H9 (cell line): ENCODE measurements around the gene PRR23E. TPM values are rescaled to one million over a fixed set of nuclear protein-coding genes. Genes with fewer than 3 reads are reported as not detected.

Experiments used
- DNase-seq: peaks from one replicate; pipeline ENCODE4 v3.0.0-alpha.2; 2017
- H2AFZ ChIP-seq: one replicate; pipeline ENCODE4 v1.6.1; 2013; ENCODE audit warnings: mild to moderate bottlenecking, low read length, control low read depth, moderate library complexity
- H2AK5ac ChIP-seq: 2 replicates; pipeline ENCODE4 v1.6.1; 2013; ENCODE audit warnings: low read length, control low read depth, mixed read lengths; ENCODE audit not compliant: insufficient read length
- H2BK120ac ChIP-seq: one replicate; pipeline ENCODE4 v1.6.1; 2013; ENCODE audit warnings: low read depth, mild to moderate bottlenecking, low read length, control low read depth, inconsistent platforms; ENCODE audit not compliant: poor library complexity, severe bottlenecking
- H2BK12ac ChIP-seq: 2 replicates; pipeline ENCODE4 v1.6.1; 2013; ENCODE audit warnings: low read length, control low read depth, mixed read lengths, low read depth; ENCODE audit not compliant: insufficient read length
- H2BK15ac ChIP-seq: 2 replicates; pipeline ENCODE4 v1.6.1; 2013; ENCODE audit warnings: low read depth, low read length, control low read depth
- H2BK20ac ChIP-seq: one replicate; pipeline ENCODE4 v1.6.1; 2013; ENCODE audit warnings: low read depth, mild to moderate bottlenecking, low read length, control low read depth, inconsistent platforms; ENCODE audit not compliant: poor library complexity, severe bottlenecking
- H2BK5ac ChIP-seq: 2 replicates; pipeline ENCODE4 v1.6.1; 2013; ENCODE audit warnings: low read length, control low read depth, mixed read lengths; ENCODE audit not compliant: insufficient read length
- H3K14ac ChIP-seq: 2 replicates; pipeline ENCODE4 v1.6.1; 2013; ENCODE audit warnings: low read length, control low read depth; ENCODE audit not compliant: insufficient read depth
- H3K18ac ChIP-seq: 2 replicates; pipeline ENCODE4 v1.6.1; 2013; ENCODE audit warnings: low read depth, mild to moderate bottlenecking, mixed read lengths, low read length, control low read depth; ENCODE audit not compliant: insufficient read length
- H3K23ac ChIP-seq: 2 replicates; pipeline ENCODE4 v1.6.1; 2013; ENCODE audit warnings: low read length, control low read depth, mixed read lengths, low read depth; ENCODE audit not compliant: insufficient read length
- H3K23me2 ChIP-seq: 2 replicates; pipeline ENCODE4 v1.6.1; 2013; ENCODE audit warnings: low read depth, mild to moderate bottlenecking, mixed read lengths, low read length, control low read depth; ENCODE audit not compliant: insufficient read length, poor library complexity, severe bottlenecking
- H3K27ac ChIP-seq: 2 replicates; pipeline ENCODE4 v1.5.1; 2013; ENCODE audit warnings: low read length, control low read depth, mixed read lengths, low read depth; ENCODE audit not compliant: insufficient read length
- H3K27me3 ChIP-seq: 2 replicates; pipeline ENCODE4 v1.6.1; 2013; ENCODE audit warnings: low read length, control low read depth, inconsistent platforms; ENCODE audit not compliant: insufficient read depth
- H3K4ac ChIP-seq: 2 replicates; pipeline ENCODE4 v1.6.1; 2013; ENCODE audit warnings: low read depth, mild to moderate bottlenecking, control low read depth, inconsistent platforms, low read length, moderate library complexity
- H3K4me1 ChIP-seq: 2 replicates; pipeline ENCODE4 v1.6.1; 2013; ENCODE audit warnings: low read length, control low read depth, inconsistent platforms; ENCODE audit not compliant: insufficient read depth
- H3K4me2 ChIP-seq: 2 replicates; pipeline ENCODE4 v1.6.1; 2013; ENCODE audit warnings: low read length, control low read depth, mixed read lengths; ENCODE audit not compliant: insufficient read length, insufficient read depth
- H3K56ac ChIP-seq: 2 replicates; pipeline ENCODE4 v1.6.1; 2013; ENCODE audit warnings: low read depth, mild to moderate bottlenecking, mixed read lengths, low read length, control low read depth; ENCODE audit not compliant: insufficient read length
- H3K79me1 ChIP-seq: 2 replicates; pipeline ENCODE4 v1.6.1; 2013; ENCODE audit warnings: low read depth, mild to moderate bottlenecking, moderate library complexity, low read length, control low read depth, inconsistent platforms; ENCODE audit not compliant: insufficient read depth, poor library complexity, severe bottlenecking
- H3K79me2 ChIP-seq: 2 replicates; pipeline ENCODE4 v1.6.1; 2013; ENCODE audit warnings: low read length, control low read depth, inconsistent platforms; ENCODE audit not compliant: insufficient read depth
- H3K9ac ChIP-seq: 2 replicates; pipeline ENCODE4 v1.6.1; 2013; ENCODE audit warnings: low read length, control low read depth, mixed read lengths; ENCODE audit not compliant: insufficient read length; ENCODE audit errors: extremely low read depth
- H3K9me3 ChIP-seq: one replicate; pipeline ENCODE4 v1.6.1; 2013; ENCODE audit warnings: low read depth, low read length, inconsistent platforms; ENCODE audit not compliant: control insufficient read depth
- H3T11ph ChIP-seq: one replicate; pipeline ENCODE4 v1.6.1; 2013; ENCODE audit warnings: mild to moderate bottlenecking, low read length, control low read depth, inconsistent platforms
- H4K20me1 ChIP-seq: one replicate; pipeline ENCODE4 v1.6.1; 2013; ENCODE audit not compliant: control insufficient read depth, insufficient read length, insufficient read depth
- H4K5ac ChIP-seq: 2 replicates; pipeline ENCODE4 v1.6.1; 2013; ENCODE audit warnings: low read depth, mild to moderate bottlenecking, mixed read lengths, low read length, control low read depth; ENCODE audit not compliant: insufficient read length
- H4K8ac ChIP-seq: replicated peaks from 2 replicates; pipeline ENCODE4 v1.6.1; 2013; ENCODE audit warnings: low read length, control low read depth, mixed read lengths, low read depth; ENCODE audit not compliant: insufficient read length
- H4K91ac ChIP-seq: 2 replicates; pipeline ENCODE4 v1.6.1; 2013; ENCODE audit warnings: low read depth, mild to moderate bottlenecking, moderate library complexity, mixed read lengths, low read length, control low read depth; ENCODE audit not compliant: insufficient read length
- H3K27ac Mint-ChIP-seq, 3 experiments: 2 replicates in 2 of 3; 3 replicates in 1 of 3; pipeline ENCODE4 v1.8.0; 2020 to 2021; ENCODE audit warnings: mixed read lengths in 3 of 3, mild to moderate bottlenecking in 1 of 3, moderate library complexity in 1 of 3
- H3K27me3 Mint-ChIP-seq: 2 replicates; pipeline ENCODE4 v1.8.0; 2021; ENCODE audit warnings: low read depth, mild to moderate bottlenecking, moderate library complexity, mixed read lengths
- H3K36me3 Mint-ChIP-seq, 3 experiments: 2 replicates in 2 of 3; 3 replicates in 1 of 3; pipeline ENCODE4 v1.8.0; 2020 to 2021; ENCODE audit warnings: low read depth in 3 of 3, mixed read lengths in 3 of 3; ENCODE audit not compliant: insufficient read depth in 1 of 3
- H3K4me1 Mint-ChIP-seq, 2 experiments: 2 replicates each; pipeline ENCODE4 v1.8.0; 2020; ENCODE audit warnings: mixed read lengths in 2 of 2
- H3K4me3 Mint-ChIP-seq, 2 experiments: 2 replicates in 1 of 2; 3 replicates in 1 of 2; pipeline ENCODE4 v1.8.0; 2020 to 2021; ENCODE audit warnings: mild to moderate bottlenecking in 2 of 2, mixed read lengths in 2 of 2, moderate library complexity in 1 of 2
- H3K9me3 Mint-ChIP-seq, 2 experiments: 2 replicates in 1 of 2; 3 replicates in 1 of 2; pipeline ENCODE4 v1.8.0; 2020; ENCODE audit warnings: mild to moderate bottlenecking in 2 of 2, mixed read lengths in 2 of 2, moderate library complexity in 1 of 2
- WGBS: extraction: QIAGEN DNeasy Blood & Tissue Kit; methylation state at CpG from one replicate; pipeline ENCODE4 v1.1.7; 2013; ENCODE audit warnings: missing lambda C conversion rate, low lambda C conversion rate, mixed read lengths; ENCODE audit not compliant: insufficient read length; ENCODE audit errors: extremely low coverage; 5-methylcytosine and 5-hydroxymethylcytosine counted together
- total RNA-seq: library from RNA; stranded (reverse); gene quantifications from 2 replicates; pipeline ENCODE4 v1.2.1, GENCODE V29; 2021
- TF ChIP-seq, protein P1 (sequence below): fragments of 200-600 bp; sonication (generic); conservative IDR thresholded peaks from 3 replicates; pipeline ENCODE4 v1.8.0; 2021; ENCODE audit warnings: antibody characterized with exemption, mild to moderate bottlenecking

PRR23E gene
- total RNA-seq, 1 experiment from 2014 or later = not detected

DNA sequence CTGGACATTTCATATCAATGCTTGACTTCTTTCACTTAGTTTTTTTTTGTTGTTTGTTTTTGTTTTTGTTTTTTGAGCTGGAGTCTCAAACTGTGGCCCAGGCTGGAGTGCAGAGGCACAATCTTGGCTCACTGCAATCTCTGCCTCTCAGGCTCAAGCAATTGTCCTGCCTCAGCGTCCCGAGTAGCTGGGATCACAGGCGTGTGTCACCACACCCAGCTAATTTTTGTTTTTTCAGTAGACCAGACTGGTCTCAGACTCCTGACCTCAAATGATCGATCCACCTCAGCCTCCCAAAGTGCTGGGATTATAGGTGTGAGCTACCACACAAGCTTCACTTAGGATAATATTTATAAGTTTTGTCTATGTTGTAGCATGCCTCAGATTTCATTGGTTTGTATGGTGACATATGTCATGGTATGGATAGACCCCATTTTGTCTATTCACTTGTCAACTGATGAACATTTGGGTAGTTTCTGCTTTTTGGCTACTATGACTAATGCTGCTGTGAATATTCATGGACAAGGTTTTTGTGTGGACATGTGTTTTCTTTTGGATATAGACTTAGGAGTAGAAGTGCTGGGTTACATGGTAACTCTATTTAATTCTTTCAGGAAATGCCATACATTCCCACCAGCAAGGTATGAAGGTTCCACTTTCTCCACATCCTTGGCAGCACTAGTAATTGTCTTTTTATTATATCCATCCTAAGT is 6.8 kb upstream of the PRR23E start:
- H3T11ph ChIP-seq = no peak overlapping the region
- TF ChIP-seq, protein P1, sequence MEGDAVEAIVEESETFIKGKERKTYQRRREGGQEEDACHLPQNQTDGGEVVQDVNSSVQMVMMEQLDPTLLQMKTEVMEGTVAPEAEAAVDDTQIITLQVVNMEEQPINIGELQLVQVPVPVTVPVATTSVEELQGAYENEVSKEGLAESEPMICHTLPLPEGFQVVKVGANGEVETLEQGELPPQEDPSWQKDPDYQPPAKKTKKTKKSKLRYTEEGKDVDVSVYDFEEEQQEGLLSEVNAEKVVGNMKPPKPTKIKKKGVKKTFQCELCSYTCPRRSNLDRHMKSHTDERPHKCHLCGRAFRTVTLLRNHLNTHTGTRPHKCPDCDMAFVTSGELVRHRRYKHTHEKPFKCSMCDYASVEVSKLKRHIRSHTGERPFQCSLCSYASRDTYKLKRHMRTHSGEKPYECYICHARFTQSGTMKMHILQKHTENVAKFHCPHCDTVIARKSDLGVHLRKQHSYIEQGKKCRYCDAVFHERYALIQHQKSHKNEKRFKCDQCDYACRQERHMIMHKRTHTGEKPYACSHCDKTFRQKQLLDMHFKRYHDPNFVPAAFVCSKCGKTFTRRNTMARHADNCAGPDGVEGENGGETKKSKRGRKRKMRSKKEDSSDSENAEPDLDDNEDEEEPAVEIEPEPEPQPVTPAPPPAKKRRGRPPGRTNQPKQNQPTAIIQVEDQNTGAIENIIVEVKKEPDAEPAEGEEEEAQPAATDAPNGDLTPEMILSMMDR = no peak
- H4K5ac ChIP-seq = no peak overlapping the region
- no peaks in the 10 kb centered on the region for H3K36me3 Mint-ChIP-seq
- no peak overlapping the region for H3K27ac ChIP-seq
- no peak overlapping the region; a peak in 1 of 7 replicates for H3K27ac Mint-ChIP-seq
- no peaks in the 10 kb centered on the region for H3K23me2 ChIP-seq
- no peak overlapping the region for H3K56ac ChIP-seq
- WGBS = no CpG with 5 or more reads among the region's 4 CpGs
- H4K20me1 ChIP-seq = no peaks in the 10 kb centered on the region
- H3K23ac ChIP-seq = no peak overlapping the region
- peaks cover 12 to 20% of the 10 kb centered on the region in 2 experiments for H3K4me1 Mint-ChIP-seq
- H3K9ac ChIP-seq = no peak overlapping the region
- H2BK12ac ChIP-seq = no peak overlapping the region
- H3K27me3 ChIP-seq = no peaks in the 10 kb centered on the region
- no peak overlapping the region for H2BK20ac ChIP-seq
- no peak for DNase-seq
- no peak overlapping the region for H2AFZ ChIP-seq
- no peak overlapping the region for H4K91ac ChIP-seq
- no peak overlapping the region for H3K4me2 ChIP-seq
- no peak overlapping the region for H2BK120ac ChIP-seq
- H3K14ac ChIP-seq = no peak overlapping the region
- H3K79me1 ChIP-seq = no peaks in the 10 kb centered on the region
- H2AK5ac ChIP-seq = no peak overlapping the region
- H3K79me2 ChIP-seq = no peaks in the 10 kb centered on the region
- H3K9me3 ChIP-seq = no peaks in the 10 kb centered on the region
- no peak overlapping the region for H2BK15ac ChIP-seq
- H3K27me3 Mint-ChIP-seq = no peaks in the 10 kb centered on the region
- H3K4ac ChIP-seq = no peak overlapping the region
- H2BK5ac ChIP-seq = no peak overlapping the region
- H3K4me3 Mint-ChIP-seq = no peak overlapping the region
- no peak overlapping the region for H4K8ac ChIP-seq
- no peak overlapping the region for H3K18ac ChIP-seq
- no peaks in the 10 kb centered on the region for H3K4me1 ChIP-seq
- peaks cover 0 to 5% of the 10 kb centered on the region in 2 experiments; a peak in 3 of 5 replicates for H3K9me3 Mint-ChIP-seq
